IMR-90 (cell line): ENCODE measurements around the gene TBC1D1. TPM values are rescaled to one million over a fixed set of nuclear protein-coding genes. Genes with fewer than 3 reads are reported as not detected.

Experiments
- ATAC-seq: fragments of 200-7000 bp; cut with Tn5 transposase; 2 replicates; pipeline ENCODE4 v1.9.1; 2020; ENCODE audit warnings: low read depth, mild to moderate bottlenecking, moderate library complexity
- BruUV-seq: library from RNA; stranded (reverse); fragments of 400-500 nt; replicated peaks from 2 replicates; lab custom pipeline; 2021; lab: Mats Ljungman, UMichigan
- CTCF ChIA-PET: fragments of 300-600 bp; formaldehyde crosslinking; extraction: SDS; loops from one replicate; lab custom pipeline; 2021; ENCODE audit warnings: antibody characterized with exemption; lab: Yijun Ruan, JAX
- POLR2A ChIA-PET: fragments of 300-600 bp; sonication (Branson Sonifier 250); formaldehyde crosslinking; loops from one replicate; lab custom pipeline; 2022; ENCODE audit warnings: antibody characterized with exemption; ENCODE audit not compliant: unreplicated experiment; lab: Charles Lee
- DNase-seq: peaks from one replicate; pipeline ENCODE4 v3.0.0; 2013
- H2AFZ ChIP-seq: replicated peaks from 2 replicates; pipeline ENCODE3; 2013; ENCODE audit warnings: low read length, mild to moderate bottlenecking; ENCODE audit not compliant: poor library complexity
- H2AK5ac ChIP-seq: 2 replicates; pipeline ENCODE4 v1.6.1; 2013; ENCODE audit warnings: low read depth, low read length, inconsistent platforms
- H2AK9ac ChIP-seq: replicated peaks from 2 replicates; pipeline ENCODE3; 2013; ENCODE audit warnings: mild to moderate bottlenecking, low read depth, low read length, moderate library complexity; ENCODE audit not compliant: poor library complexity
- H2BK120ac ChIP-seq: 2 replicates; pipeline ENCODE4 v1.6.1; 2013; ENCODE audit warnings: low read depth, low read length, inconsistent platforms
- H2BK15ac ChIP-seq: 3 replicates; pipeline ENCODE4 v1.6.1; 2013; ENCODE audit warnings: low read depth, low read length, inconsistent platforms
- H2BK20ac ChIP-seq: 2 replicates; pipeline ENCODE4 v1.6.1; 2013; ENCODE audit warnings: low read depth, mild to moderate bottlenecking, inconsistent platforms, low read length, moderate library complexity
- H2BK5ac ChIP-seq: 2 replicates; pipeline ENCODE4 v1.6.1; 2013; ENCODE audit warnings: mild to moderate bottlenecking, low read depth, low read length, inconsistent platforms; ENCODE audit not compliant: poor library complexity, severe bottlenecking
- H3K14ac ChIP-seq: replicated peaks from 2 replicates; pipeline ENCODE4 v1.6.1; 2013; ENCODE audit warnings: low read depth, low read length, inconsistent platforms
- H3K18ac ChIP-seq: 2 replicates; pipeline ENCODE4 v1.6.1; 2013; ENCODE audit warnings: low read depth, low read length, control low read depth
- H3K23ac ChIP-seq: 2 replicates; pipeline ENCODE4 v1.6.1; 2013; ENCODE audit warnings: low read depth, low read length, inconsistent platforms
- H3K27ac ChIP-seq: 2 replicates; pipeline ENCODE4 v1.5.1; 2013; ENCODE audit warnings: mild to moderate bottlenecking, control low read depth, low read length; ENCODE audit not compliant: insufficient read depth
- H3K27me3 ChIP-seq: 2 replicates; pipeline ENCODE4 v1.6.1; 2013; ENCODE audit warnings: low read length; ENCODE audit not compliant: control insufficient read depth, insufficient read depth
- H3K36me3 ChIP-seq: 2 replicates; pipeline ENCODE4 v1.6.1; 2013; ENCODE audit warnings: low read length, mixed read lengths; ENCODE audit not compliant: control insufficient read depth, insufficient read depth
- H3K4ac ChIP-seq: 2 replicates; pipeline ENCODE4 v1.6.1; 2013; ENCODE audit warnings: low read depth, low read length, inconsistent platforms
- H3K4me1 ChIP-seq: 2 replicates; pipeline ENCODE4 v1.6.1; 2013; ENCODE audit warnings: low read length, mixed read lengths; ENCODE audit not compliant: control insufficient read depth, insufficient read depth
- H3K4me2 ChIP-seq: 2 replicates; pipeline ENCODE4 v1.6.1; 2013; ENCODE audit warnings: low read depth, mild to moderate bottlenecking, control low read depth, low read length, moderate library complexity
- H3K4me3 ChIP-seq: 2 replicates; pipeline ENCODE4 v1.5.1; 2013; ENCODE audit warnings: low read depth, mild to moderate bottlenecking, control low read depth, low read length, moderate library complexity; ENCODE audit not compliant: insufficient read depth
- H3K56ac ChIP-seq: 2 replicates; pipeline ENCODE4 v1.6.1; 2013; ENCODE audit warnings: low read length, inconsistent platforms; ENCODE audit not compliant: insufficient read depth; ENCODE audit errors: extremely low read depth
- H3K79me1 ChIP-seq, 2 experiments: 2 replicates each; pipeline ENCODE4 v1.6.1; 2013; ENCODE audit warnings: low read length in 2 of 2, inconsistent platforms in 1 of 2, low read depth in 1 of 2
- H3K9ac ChIP-seq: 2 replicates; pipeline ENCODE4 v1.6.1; 2013; ENCODE audit warnings: low read depth, low read length, control low read depth
- H3K9me1 ChIP-seq: 2 replicates; pipeline ENCODE4 v1.6.1; 2013; ENCODE audit warnings: low read length, inconsistent platforms; ENCODE audit not compliant: insufficient read depth
- H3K9me3 ChIP-seq: 2 replicates; pipeline ENCODE4 v1.6.1; 2013; ENCODE audit warnings: low read length; ENCODE audit not compliant: control insufficient read depth, insufficient read depth
- H4K20me1 ChIP-seq: 2 replicates; pipeline ENCODE4 v1.6.1; 2013; ENCODE audit warnings: low read length, inconsistent platforms; ENCODE audit not compliant: insufficient read depth
- H4K5ac ChIP-seq: 2 replicates; pipeline ENCODE4 v1.6.1; 2013; ENCODE audit warnings: mild to moderate bottlenecking, low read depth, low read length, control low read depth
- H4K8ac ChIP-seq, 2 experiments: 2 replicates each; pipeline ENCODE4 v1.6.1; 2013; ENCODE audit warnings: low read depth in 2 of 2, low read length in 2 of 2, control low read depth in 1 of 2, inconsistent platforms in 1 of 2
- H4K91ac ChIP-seq: 2 replicates; pipeline ENCODE4 v1.6.1; 2013; ENCODE audit warnings: low read depth, low read length, inconsistent platforms; ENCODE audit not compliant: insufficient read depth
- CEBPB ChIP-seq: IDR thresholded peaks from 2 replicates; pipeline ENCODE4 v1.6.1; 2012; ENCODE audit warnings: low read depth, low read length, improper control_type of control experiment
- FOS ChIP-seq: fragments of 150-350 bp; IDR thresholded peaks from 2 replicates; pipeline ENCODE4 v1.6.1; 2016; ENCODE audit warnings: low read depth, low read length
- POLR2A ChIP-seq: IDR thresholded peaks from 2 replicates; pipeline ENCODE4 v1.6.1; 2012; ENCODE audit warnings: mild to moderate bottlenecking, low read depth, low read length
- RAD21 ChIP-seq: IDR thresholded peaks from 2 replicates; pipeline ENCODE4 v1.6.1; 2012; ENCODE audit warnings: low read length, improper control_type of control experiment
- RCOR1 ChIP-seq: IDR thresholded peaks from 2 replicates; pipeline ENCODE4 v1.6.1; 2012; ENCODE audit warnings: mild to moderate bottlenecking, low read length, improper control_type of control experiment; ENCODE audit not compliant: insufficient replicate concordance
- WGBS, 2 experiments: methylation state at CpG; one replicate each; pipeline versions ENCODE4 v1.1.5 to v1.1.7; 2013; ENCODE audit warnings: missing lambda C conversion rate in 2 of 2; ENCODE audit not compliant: insufficient read length in 1 of 2; ENCODE audit errors: extremely low coverage in 2 of 2; 5-methylcytosine and 5-hydroxymethylcytosine counted together
- dilution Hi-C: fragments of 300-500 bp; cut with HindIII; formaldehyde crosslinking; loops from one replicate; pipeline ENCODE4 v1.14.3; 2018; ENCODE audit warnings: low sequenced_read_pairs; ENCODE audit not compliant: unreplicated experiment
- in situ Hi-C: fragments of 300-500 bp; cut with MboI; formaldehyde crosslinking; loops from 3 replicates; pipeline ENCODE4 v1.14.3; 2019; ENCODE audit warnings: low sequenced_read_pairs, inconsistent platforms, mixed read lengths
- intact Hi-C: fragments of 100-400 bp; cut with micrococcal nuclease; formaldehyde crosslinking; loops from 2 replicates; pipeline ENCODE4 v1.10.0; 2022
- polyA plus RNA-seq, 3 experiments: library from polyadenylated mRNA; depleted of rRNA; stranded (reverse); fragments of >200 nt; gene quantifications; 2 replicates each; pipeline ENCODE4 v1.2.3, GENCODE V29; 2012; ENCODE audit warnings: low replicate concordance in 1 of 3
- total RNA-seq: library from RNA; depleted of rRNA; stranded (reverse); fragments of >200 nt; gene quantifications from 2 replicates; pipeline ENCODE4 v1.2.3, GENCODE V29; 2012

The TBC1D1 gene
- total and polyA plus RNA-seq, 2 of the 4 experiments (the other 2 are of a cell fraction) = 42.4 to 104 TPM

DNA sequence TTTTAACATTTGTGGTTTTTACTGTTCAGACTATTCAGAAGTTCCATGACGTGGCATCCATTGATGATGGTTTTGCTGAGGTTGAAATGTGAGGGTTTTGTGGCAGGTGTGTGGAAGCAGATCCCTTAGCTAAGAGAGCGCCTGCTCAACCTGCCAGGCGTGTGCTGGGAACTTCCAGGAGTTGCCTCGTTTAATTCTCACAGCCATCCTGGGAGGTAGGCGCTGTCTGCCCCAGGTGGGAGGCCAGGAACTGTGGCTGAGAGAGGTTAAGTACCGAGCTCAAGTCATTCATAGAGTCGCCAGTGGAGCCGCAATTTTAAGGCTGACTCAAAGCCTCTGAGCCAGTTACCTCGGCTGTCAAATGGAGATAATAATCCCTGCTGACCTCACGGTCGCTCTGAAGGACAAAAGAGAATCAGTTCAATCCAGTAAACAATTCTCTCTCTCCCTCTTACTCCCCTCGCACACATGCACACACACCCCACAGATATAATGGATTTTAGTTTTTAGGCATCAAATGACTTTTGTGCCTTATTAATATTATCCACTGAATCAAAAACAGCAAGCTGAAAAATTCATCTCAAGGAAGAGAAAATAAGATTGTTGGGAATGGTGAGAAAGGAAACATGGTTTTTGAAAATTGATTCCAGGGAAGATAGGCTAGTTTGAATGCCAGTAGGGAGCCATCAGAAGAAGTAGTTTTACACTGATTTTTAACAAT lies 240.6 kb downstream of the TBC1D1 start:
- no peak overlapping the region for H4K91ac ChIP-seq
- DNase-seq = no peak
- BruUV-seq = no TSS peak
- H3K23ac ChIP-seq = no peak overlapping the region; the same call in 1 of the 2 replicates
- peaks cover 1% of the 10 kb centered on the region; the same call in 1 of the 2 replicates for H3K36me3 ChIP-seq
- H4K8ac ChIP-seq = no peak overlapping the region; a peak in 1 of 4 replicates
- peak overlapping the region; percentile 61 for H2AK9ac ChIP-seq
- peaks cover 17% of the 10 kb centered on the region for H3K4me1 ChIP-seq
- peak overlapping the region; percentile 61; the same call in 1 of the 2 replicates for H2AK5ac ChIP-seq
- 0 out of 2 replicates have a peak overlapping the region, but pooled peaks have one; percentile 73 for H2BK120ac ChIP-seq
- H2BK15ac ChIP-seq = peak overlapping the region; percentile 37; the same call in 1 of the 3 replicates
- H2BK5ac ChIP-seq = peak overlapping the region; percentile 59
- 0 out of 4 replicates have a peak, but pooled peaks cover 0 to 8% of the 10 kb centered on the region in 2 experiments for H3K79me1 ChIP-seq
- intact Hi-C loops = loop anchor here (5.0 kb wide), 1 partner anchor 49 kb away; no protein-coding TSS in a partner anchor
- in situ Hi-C loops = no loop called here
- H3K14ac ChIP-seq = 0 out of 2 replicates have a peak overlapping the region, but pooled peaks have one; percentile 5
- no peaks in the 10 kb centered on the region for H3K27me3 ChIP-seq
- H3K9me1 ChIP-seq = peaks cover 15% of the 10 kb centered on the region
- ChIA-PET POLR2A (no interaction called here), CTCF (interaction anchor here (0.6 kb wide), 1 partner anchor 29 kb away, joined by 4 read pairs; no protein-coding TSS in a partner anchor)
- H3K4ac ChIP-seq = peak overlapping the region; percentile 33; the same call in 1 of the 2 replicates
- H3K56ac ChIP-seq = no peak overlapping the region
- no peak overlapping the region for H2AFZ ChIP-seq
- H4K5ac ChIP-seq = peak overlapping the region; percentile 32; the same call in 1 of the 2 replicates
- 74% methylated on average over 7 of the region's 12 CpGs; no CpG with 5 or more reads in 1 of the 2 experiments for WGBS, 2 experiments
- dilution Hi-C loops = no loop called here
- no peak overlapping the region for H3K27ac ChIP-seq
- H4K20me1 ChIP-seq = no peaks in the 10 kb centered on the region
- H3K18ac ChIP-seq = no peak overlapping the region
- no peak overlapping the region; the same call in 1 of the 2 replicates for H3K4me2 ChIP-seq
- ATAC-seq = no peak
- H3K4me3 ChIP-seq = no peak overlapping the region
- no peak overlapping the region for H3K9ac ChIP-seq
- TF ChIP-seq POLR2A (no peak), CEBPB (0 out of 2 replicates have a peak, but pooled peaks have one; percentile 0), RAD21 (no peak), RCOR1 (no peak), FOS (no peak)
- peak overlapping the region; percentile 12; the same call in 1 of the 2 replicates for H2BK20ac ChIP-seq
- H3K9me3 ChIP-seq = no peaks in the 10 kb centered on the region
